SJSA1 (cell line): ENCODE results near the gene ALDH4A1. TPM values are rescaled to one million over a fixed set of nuclear protein-coding genes. Genes with fewer than 3 reads are reported as not detected.
"Not testable (repeated sequence)": the region's sequence is repeated elsewhere in the genome, so short reads cannot be mapped to it uniquely, and the experiment has no call there.

Source experiments
- DNase-seq, 2 experiments: peaks; one replicate each; pipeline ENCODE4 v3.0.0-alpha.2; 2015 to 2020; ENCODE audit warnings: low spot score in 2 of 2, low read depth in 1 of 2
- H3K27ac ChIP-seq: fragments of 250-450 bp; sonication (Bioruptor Pico); 2 replicates; pipeline ENCODE4 v1.5.1; 2020; ENCODE audit warnings: mild to moderate bottlenecking, moderate library complexity
- H3K27me3 ChIP-seq: fragments of 250-450 bp; sonication (Bioruptor Pico); replicated peaks from 2 replicates; pipeline ENCODE4 v1.5.1; 2020; ENCODE audit warnings: mild to moderate bottlenecking, moderate library complexity
- H3K36me3 ChIP-seq: fragments of 250-450 bp; sonication (Bioruptor Pico); 2 replicates; pipeline ENCODE4 v1.5.1; 2020; ENCODE audit warnings: mild to moderate bottlenecking
- H3K4me1 ChIP-seq: fragments of 250-450 bp; sonication (Bioruptor Pico); replicated peaks from 2 replicates; pipeline ENCODE4 v1.6.1; 2021; ENCODE audit warnings: mild to moderate bottlenecking
- H3K4me3 ChIP-seq: fragments of 250-450 bp; sonication (Bioruptor Pico); 2 replicates; pipeline ENCODE4 v1.5.1; 2020; ENCODE audit warnings: mild to moderate bottlenecking
- H3K9me3 ChIP-seq: fragments of 250-450 bp; sonication (Bioruptor Pico); replicated peaks from 2 replicates; pipeline ENCODE4 v1.5.1; 2020; ENCODE audit warnings: mild to moderate bottlenecking
- total RNA-seq: library from RNA; depleted of rRNA; stranded (reverse); fragments of >200 nt; shearing (Covaris generic); gene quantifications from 2 replicates; pipeline ENCODE4 v1.2.3, GENCODE V29; 2014

ALDH4A1 gene
- total RNA-seq, 1 experiment from 2014 or later: 10.8 TPM

GRCh38 chr1:18877282-18877681, 25.1 kb downstream of the ALDH4A1 start:
- Histone ChIP-seq H3K4me3 (no peak overlapping the region), H3K36me3 (no peaks in the 10 kb centered on the region), H3K4me1 (no peaks in the 10 kb centered on the region), H3K9me3 (no peaks in the 10 kb centered on the region), H3K27ac (no peak overlapping the region), H3K27me3 (no peaks in the 10 kb centered on the region)
- DNase-seq: no peak

DNA sequence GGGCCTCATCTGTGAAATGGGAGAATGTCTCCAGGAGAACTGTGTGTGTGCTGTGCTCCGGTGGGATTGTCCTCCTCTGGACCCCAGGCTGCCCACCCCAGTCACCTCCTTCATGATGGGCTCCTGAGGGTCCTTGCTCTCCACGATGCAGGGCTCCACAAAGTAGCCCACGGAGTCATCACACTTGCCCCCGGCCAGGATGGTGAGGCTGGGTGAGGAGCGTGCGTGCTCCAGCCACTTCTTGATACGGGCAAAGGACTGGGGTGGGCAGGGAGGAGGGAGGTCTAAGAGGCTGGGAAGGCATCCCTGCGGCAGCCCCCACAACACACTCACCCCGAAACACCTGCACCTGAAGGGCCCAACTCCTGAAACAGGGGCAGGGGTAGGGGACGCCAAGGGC, 26.1 kb downstream of the ALDH4A1 start:
- no peak for DNase-seq
- Histone ChIP-seq H3K27me3 (no peaks in the 10 kb centered on the region), H3K4me1 (no peaks in the 10 kb centered on the region)

DNA sequence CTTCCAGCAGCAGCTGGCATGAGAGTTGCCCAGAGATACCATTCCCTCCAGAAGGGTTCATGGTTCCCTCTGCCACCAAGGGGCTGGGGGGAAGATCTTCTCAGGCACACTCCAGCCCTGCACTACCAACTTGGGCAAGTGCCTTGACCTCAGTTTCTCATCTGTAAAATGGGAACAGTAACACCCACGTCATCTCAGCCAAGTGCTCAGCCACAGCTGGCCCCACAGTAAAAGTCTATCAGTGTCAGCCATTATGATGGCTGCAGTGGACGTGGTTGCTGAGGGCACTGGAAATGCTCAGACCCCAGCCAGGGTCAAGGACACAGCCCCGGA, 26.6 kb downstream of the ALDH4A1 start:
- H3K27me3 ChIP-seq: no peaks in the 10 kb centered on the region
- no peaks in the 10 kb centered on the region for H3K36me3 ChIP-seq
- H3K27ac ChIP-seq: no peak overlapping the region
- H3K9me3 ChIP-seq: no peaks in the 10 kb centered on the region
- H3K4me3 ChIP-seq: no peak overlapping the region
- DNase-seq: no peak
- H3K4me1 ChIP-seq: no peaks in the 10 kb centered on the region

More for the DNA sequence above, 26.1 kb downstream of the ALDH4A1 start:
- Histone ChIP-seq H3K4me3 (no peak overlapping the region), H3K27ac (no peak overlapping the region), H3K9me3 (no peaks in the 10 kb centered on the region), H3K36me3 (no peaks in the 10 kb centered on the region)

GRCh38 chr1:18875107-18875795, 27.1 kb downstream of the ALDH4A1 start:
- no peak overlapping the region for H3K4me3 ChIP-seq
- H3K9me3 ChIP-seq: no peaks in the 10 kb centered on the region
- H3K4me1 ChIP-seq: no peaks in the 10 kb centered on the region
- no peaks in the 10 kb centered on the region for H3K36me3 ChIP-seq
- H3K27ac ChIP-seq: no peak overlapping the region
- H3K27me3 ChIP-seq: no peaks in the 10 kb centered on the region
- DNase-seq: peak; percentile 58 to 86

- DNase-seq: no peak
Observed at GRCh38 chr1:18874600-18874999, 27.8 kb downstream of the ALDH4A1 start.

GRCh38 chr1:18874036-18874435, 28.3 kb downstream of the ALDH4A1 start:
- H3K36me3 ChIP-seq: no peaks in the 10 kb centered on the region
- no peak overlapping the region for H3K27ac ChIP-seq
- no peak for DNase-seq
- H3K9me3 ChIP-seq: no peaks in the 10 kb centered on the region
- H3K27me3 ChIP-seq: 0 out of 2 replicates have a peak, but pooled peaks cover 2% of the 10 kb centered on the region
- no peak overlapping the region for H3K4me3 ChIP-seq
- H3K4me1 ChIP-seq: no peaks in the 10 kb centered on the region

More at GRCh38 chr1:18874600-18874999, 27.8 kb downstream of the ALDH4A1 start:
- Histone ChIP-seq H3K4me3 (no peak overlapping the region), H3K27ac (no peak overlapping the region), H3K4me1 (no peaks in the 10 kb centered on the region), H3K27me3 (no peaks in the 10 kb centered on the region), H3K9me3 (no peaks in the 10 kb centered on the region), H3K36me3 (no peaks in the 10 kb centered on the region)

DNA sequence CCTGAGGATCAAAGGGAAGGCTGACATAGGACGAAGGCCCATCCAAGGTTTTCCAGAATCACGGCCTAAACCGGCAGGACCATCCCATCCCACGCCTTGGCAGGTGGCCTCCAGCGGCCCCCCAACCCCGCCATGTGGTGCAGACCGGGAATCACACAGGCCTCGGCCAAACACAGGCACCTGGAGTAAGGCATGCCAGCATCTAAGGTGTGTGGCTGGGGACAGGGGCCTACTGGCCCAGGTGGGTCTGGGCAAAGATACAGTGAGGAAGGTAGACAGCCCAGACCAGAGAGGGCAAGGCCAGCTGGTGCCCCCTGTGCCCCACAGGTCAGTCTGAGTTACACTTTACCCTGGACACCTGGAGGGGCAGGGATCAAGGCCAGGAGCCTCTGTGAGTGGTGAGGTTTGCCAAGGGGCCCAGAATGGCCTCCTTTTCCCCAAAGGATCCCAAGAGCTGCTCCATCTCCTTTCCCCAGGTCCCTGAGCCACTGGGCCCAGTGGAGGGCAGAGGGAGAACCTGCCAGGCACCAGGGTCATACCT, 30.2 kb downstream of the ALDH4A1 start:
- Histone ChIP-seq H3K27me3 (peaks cover 15% of the 10 kb centered on the region), H3K4me1 (no peaks in the 10 kb centered on the region), H3K4me3 (no peak overlapping the region), H3K9me3 (no peaks in the 10 kb centered on the region), H3K36me3 (no peaks in the 10 kb centered on the region), H3K27ac (no peak overlapping the region)
- no peak for DNase-seq

- no peaks in the 10 kb centered on the region for H3K4me1 ChIP-seq
- no peak overlapping the region for H3K4me3 ChIP-seq
- no peaks in the 10 kb centered on the region for H3K9me3 ChIP-seq
- H3K36me3 ChIP-seq: no peaks in the 10 kb centered on the region
- no peak overlapping the region for H3K27ac ChIP-seq
- peaks cover 20% of the 10 kb centered on the region for H3K27me3 ChIP-seq
- no peak for DNase-seq
Observed at GRCh38 chr1:18871401-18872070, 30.8 kb downstream of the ALDH4A1 start.

GRCh38 chr1:18870957-18871356, 31.4 kb downstream of the ALDH4A1 start:
- no peaks in the 10 kb centered on the region for H3K36me3 ChIP-seq
- H3K4me1 ChIP-seq: no peaks in the 10 kb centered on the region
- peaks cover 24% of the 10 kb centered on the region for H3K27me3 ChIP-seq
- no peaks in the 10 kb centered on the region for H3K9me3 ChIP-seq
- no peak overlapping the region for H3K27ac ChIP-seq
- H3K4me3 ChIP-seq: no peak overlapping the region
- DNase-seq: no peak

- not testable (repeated sequence) for H3K4me1 ChIP-seq, H3K9me3 ChIP-seq, DNase-seq, H3K27ac ChIP-seq, H3K36me3 ChIP-seq, H3K4me3 ChIP-seq
- H3K27me3 ChIP-seq: peaks cover 26% of the 10 kb centered on the region
Observed at GRCh38 chr1:18870595-18870865, 31.8 kb downstream of the ALDH4A1 start.

DNA sequence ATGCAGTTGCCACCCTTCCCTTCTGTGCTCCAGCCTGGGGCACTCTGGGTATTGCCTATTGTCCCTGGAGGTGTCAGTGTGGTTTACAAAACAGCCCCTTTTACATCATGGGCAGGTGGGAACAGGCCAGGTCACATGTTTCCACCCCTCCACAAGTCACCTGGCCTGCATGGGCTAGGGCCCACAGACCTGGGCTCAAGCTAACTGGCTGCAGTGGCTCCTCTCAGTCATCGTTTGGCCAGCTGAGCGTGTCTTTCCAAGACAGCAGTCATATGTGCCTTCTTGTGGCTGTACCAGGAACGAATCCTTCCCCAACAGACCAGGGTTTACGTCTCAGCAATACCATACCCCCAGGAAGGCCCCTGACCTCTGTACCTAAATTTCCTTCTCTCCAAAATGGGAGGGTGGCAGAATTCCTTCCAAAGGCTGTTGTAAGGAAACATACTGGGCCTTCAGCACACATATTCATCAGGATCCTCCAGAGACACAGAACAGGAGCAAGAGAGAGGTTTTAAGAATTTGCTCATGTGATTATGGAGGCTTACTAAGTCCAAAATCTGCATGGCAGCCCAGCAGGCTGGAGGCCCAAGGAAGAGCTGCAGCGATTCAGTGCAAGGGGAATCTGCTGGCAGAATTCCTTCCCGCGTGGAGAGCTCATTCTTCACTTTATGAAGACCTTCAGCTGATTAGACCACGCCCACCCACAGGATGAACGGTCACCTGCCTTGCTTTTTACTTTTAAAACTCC, 32.3 kb downstream of the ALDH4A1 start:
- Histone ChIP-seq H3K9me3 (no peaks in the 10 kb centered on the region), H3K36me3 (no peaks in the 10 kb centered on the region), H3K27ac (no peak overlapping the region), H3K27me3 (peaks cover 31% of the 10 kb centered on the region), H3K4me1 (no peaks in the 10 kb centered on the region), H3K4me3 (no peak overlapping the region)
- no peak for DNase-seq

- Histone ChIP-seq H3K27me3 (peaks cover 38% of the 10 kb centered on the region), H3K36me3 (no peaks in the 10 kb centered on the region), H3K9me3 (no peaks in the 10 kb centered on the region), H3K4me3 (no peak overlapping the region), H3K4me1 (no peaks in the 10 kb centered on the region), H3K27ac (no peak overlapping the region)
- DNase-seq: no peak
Observed at GRCh38 chr1:18868801-18869424, 33.4 kb downstream of the ALDH4A1 start.

DNA sequence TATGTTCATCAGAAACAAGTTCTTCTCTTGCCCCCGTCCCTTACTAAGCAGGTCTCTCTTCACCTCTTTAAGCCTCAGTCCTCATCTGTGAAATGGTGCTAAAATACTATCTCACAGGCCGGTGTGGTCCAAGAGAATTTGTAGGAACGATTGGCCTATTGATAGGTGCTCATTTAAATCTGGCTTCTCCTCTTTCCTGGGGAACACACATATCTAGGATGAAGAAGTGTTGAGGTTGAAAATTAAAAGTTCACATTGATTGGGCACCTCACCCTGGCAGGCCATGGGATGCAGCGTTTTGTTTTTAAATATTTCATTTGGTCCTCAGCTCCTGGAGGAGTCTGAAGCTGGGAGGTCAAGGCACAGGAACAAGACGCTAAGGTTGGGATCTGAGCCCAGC, 34.0 kb downstream of the ALDH4A1 start:
- H3K4me1 ChIP-seq: no peaks in the 10 kb centered on the region
- peaks cover 38% of the 10 kb centered on the region for H3K27me3 ChIP-seq
- no peaks in the 10 kb centered on the region for H3K36me3 ChIP-seq
- DNase-seq: no peak
- no peaks in the 10 kb centered on the region for H3K9me3 ChIP-seq
- no peak overlapping the region for H3K27ac ChIP-seq
- no peak overlapping the region for H3K4me3 ChIP-seq

GRCh38 chr1:18866846-18867245, 35.5 kb downstream of the ALDH4A1 start:
- Histone ChIP-seq H3K36me3 (no peaks in the 10 kb centered on the region), H3K4me3 (no peak overlapping the region), H3K4me1 (no peaks in the 10 kb centered on the region), H3K27me3 (peaks cover 48% of the 10 kb centered on the region), H3K9me3 (no peaks in the 10 kb centered on the region), H3K27ac (no peak overlapping the region)
- no peak for DNase-seq
